Gastrocnemius medialis (tissue), 4 donors: Measurements from ENCODE around the gene PIWIL1. TPM values are rescaled to one million over a fixed set of nuclear protein-coding genes. Genes with fewer than 3 reads are reported as not detected.

Source experiments
- ATAC-seq, 2 donors: fragments of 150-250 bp; one replicate each; pipeline ENCODE4 v1.9.1; 2016
- DNase-seq, 2 donors: peaks; one replicate each; pipeline ENCODE4 v3.0.0-alpha.2; 2019
- H3K27ac ChIP-seq, 4 donors: fragments of 200-600 bp; sonication (generic); 1 replicate in 1 of 4; 2 replicates in 3 of 4; pipeline ENCODE4 v1.5.1; 2016 to 2018; ENCODE audit warnings: mild to moderate bottlenecking in 2 of 4, moderate library complexity in 1 of 4
- H3K27me3 ChIP-seq, 3 donors: fragments of 200-600 bp; sonication (generic) in 2 of 3; 1 replicate in 1 of 3; 2 replicates in 2 of 3; pipeline versions ENCODE4 v1.5.1 to v1.6.0; 2016 to 2019; ENCODE audit warnings: mild to moderate bottlenecking in 1 of 3, moderate library complexity in 1 of 3
- H3K36me3 ChIP-seq, 2 donors: fragments of 200-600 bp; sonication (generic) in 1 of 2; one replicate each; pipeline ENCODE4 v1.5.1; 2017 to 2018
- H3K4me1 ChIP-seq, 2 donors: fragments of 200-600 bp; sonication (generic) in 1 of 2; one replicate each; pipeline ENCODE4 v1.5.1; 2016 to 2017; ENCODE audit warnings: mild to moderate bottlenecking in 2 of 2
- H3K4me3 ChIP-seq, 4 donors: fragments of 200-600 bp; sonication (generic) in 3 of 4; 1 replicate in 1 of 4; 2 replicates in 3 of 4; pipeline ENCODE4 v1.5.1; 2016 to 2019; ENCODE audit warnings: mild to moderate bottlenecking in 2 of 4
- H3K9me3 ChIP-seq, 3 donors: fragments of 200-600 bp; sonication (generic) in 2 of 3; 1 replicate in 1 of 3; 2 replicates in 2 of 3; pipeline ENCODE4 v1.5.1; 2016 to 2019
- CTCF ChIP-seq, 5 experiments: fragments of 450-650 bp in 3 of 5; fragments of 200-600 bp in 2 of 5; sonication (generic) in 2 of 5; IDR thresholded peaks in 4 of 5; conservative IDR thresholded peaks in 1 of 5; 1 replicate in 4 of 5; 2 replicates in 1 of 5; pipeline ENCODE4 v1.5.1; 2016 to 2019; ENCODE audit warnings: antibody characterized with exemption in 5 of 5, mild to moderate bottlenecking in 3 of 5, moderate library complexity in 3 of 5
- POLR2A ChIP-seq, 2 donors: fragments of 450-650 bp; IDR thresholded peaks; one replicate each; pipeline ENCODE4 v1.6.1; 2017; ENCODE audit warnings: antibody characterized with exemption in 2 of 2, mild to moderate bottlenecking in 2 of 2, moderate library complexity in 2 of 2
- in situ Hi-C, 4 donors: fragments of 200-750 bp; cut with MboI; loops; one replicate each; pipeline versions ENCODE4 v1.15.0 to v1.8.0; 2017; ENCODE audit warnings: low sequenced_read_pairs in 4 of 4
- intact Hi-C: fragments of 100-400 bp; cut with DNase I; formaldehyde crosslinking; loops from one replicate; pipeline ENCODE4 v1.15.1; 2023; ENCODE audit warnings: low total_unique reads
- total RNA-seq, 4 donors: library from RNA; depleted of rRNA; stranded (reverse); fragments of >200 nt; gene quantifications; one replicate each; pipeline versions ENCODE4 v1.1.0 to v1.2.3, GENCODE V29; 2016

The PIWIL1 gene
- total RNA-seq, 4 donors from 2014 or later = not detected

- intact Hi-C loops = no loop called here
- H3K36me3 ChIP-seq = no peaks in the 10 kb centered on the region
- H3K4me3 ChIP-seq = no peak overlapping the region
- no peaks in the 10 kb centered on the region for H3K4me1 ChIP-seq
- ATAC-seq (no peak), DNase-seq (no peak)
- no peak for TF ChIP-seq POLR2A (IDR thresholded peaks at IDR 0.05)
- no peak for TF ChIP-seq CTCF (IDR thresholded peaks at IDR 0.05 in 4 of 5, conservative IDR thresholded peaks at IDR 0.05 in 1 of 5)
- in situ Hi-C loops = no loop called here
- peaks cover 0 to 3% (median 0%) of the 10 kb centered on the region in 3 donors for H3K27me3 ChIP-seq
- no peaks in the 10 kb centered on the region for H3K9me3 ChIP-seq
- H3K27ac ChIP-seq = no peak overlapping the region
Observed at GRCh38 chr12:130391186-130391585, 53.5 kb downstream of the PIWIL1 start.

- Histone ChIP-seq H3K9me3 (no peaks in the 10 kb centered on the region), H3K4me3 (no peak overlapping the region), H3K36me3 (no peaks in the 10 kb centered on the region), H3K4me1 (no peaks in the 10 kb centered on the region), H3K27ac (no peak overlapping the region), H3K27me3 (no peaks in the 10 kb centered on the region)
- in situ Hi-C loops = no loop called here
- no peak for DNase-seq
- intact Hi-C loops = no loop called here
- no peak for TF ChIP-seq POLR2A (IDR thresholded peaks at IDR 0.05)
- TF ChIP-seq CTCF (IDR thresholded peaks at IDR 0.05 in 4 of 5, conservative IDR thresholded peaks at IDR 0.05 in 1 of 5) = no peak
- no peak for ATAC-seq
Observed at GRCh38 chr12:130394906-130395305, 57.2 kb downstream of the PIWIL1 start.

GRCh38 chr12:130396667-130397066 lies 59.0 kb downstream of the PIWIL1 start:
- DNase-seq = no peak
- H3K9me3 ChIP-seq = no peaks in the 10 kb centered on the region
- intact Hi-C loops = no loop called here
- ATAC-seq = no peak
- H3K4me1 ChIP-seq = no peaks in the 10 kb centered on the region
- TF ChIP-seq POLR2A (IDR thresholded peaks at IDR 0.05) (no peak), CTCF (IDR thresholded peaks at IDR 0.05 in 4 of 5, conservative IDR thresholded peaks at IDR 0.05 in 1 of 5) (no peak)
- H3K27me3 ChIP-seq = no peaks in the 10 kb centered on the region
- in situ Hi-C loops = no loop called here
- H3K36me3 ChIP-seq = no peaks in the 10 kb centered on the region
- no peak overlapping the region for H3K27ac ChIP-seq
- H3K4me3 ChIP-seq = no peak overlapping the region

- Histone ChIP-seq H3K4me1 (no peaks in the 10 kb centered on the region), H3K27ac (no peak overlapping the region), H3K4me3 (no peak overlapping the region), H3K9me3 (no peaks in the 10 kb centered on the region), H3K27me3 (peaks cover 0 to 3% (median 0%) of the 10 kb centered on the region in 3 donors), H3K36me3 (no peaks in the 10 kb centered on the region)
- DNase-seq = no peak
- in situ Hi-C loops = no loop called here
- intact Hi-C loops = no loop called here
- no peak for ATAC-seq
- TF ChIP-seq CTCF (IDR thresholded peaks at IDR 0.05 in 4 of 5, conservative IDR thresholded peaks at IDR 0.05 in 1 of 5) = no peak
- TF ChIP-seq POLR2A (IDR thresholded peaks at IDR 0.05) = no peak
Observed at GRCh38 chr12:130398100-130398848, 60.6 kb downstream of the PIWIL1 start.
